MM.1S (cell line): ENCODE measurements around the gene PTPRF.
A peak's percentile ranks its signal among the peaks of the same experiment; 100 is the strongest.
"Not testable (repeated sequence)": the region's sequence is repeated elsewhere in the genome, so short reads cannot be mapped to it uniquely, and the experiment has no call there.

Experiments
- DNase-seq: peaks from one replicate; pipeline ENCODE4 v3.0.0-alpha.2; 2015
- H2AFZ ChIP-seq: fragments of 300-600 bp; sonication (generic); 2 replicates; pipeline ENCODE4 v1.6.0; 2016; ENCODE audit warnings: antibody characterized with exemption, low read length
- H3F3A ChIP-seq: fragments of 300-600 bp; sonication (generic); 2 replicates; pipeline ENCODE4 v1.6.1; 2016; ENCODE audit warnings: mild to moderate bottlenecking, antibody characterized with exemption, low read length, moderate library complexity, mixed read lengths; ENCODE audit not compliant: insufficient read depth
- H3K27ac ChIP-seq: fragments of 300-600 bp; sonication (generic); 2 replicates; pipeline ENCODE4 v1.5.1; 2016; ENCODE audit warnings: mild to moderate bottlenecking, low read length
- H3K27me3 ChIP-seq: fragments of 300-600 bp; sonication (generic); replicated peaks from 2 replicates; pipeline ENCODE4 v1.6.0; 2016; ENCODE audit warnings: low read length; ENCODE audit not compliant: insufficient read depth
- H3K36me3 ChIP-seq: fragments of 300-600 bp; sonication (generic); replicated peaks from 2 replicates; pipeline ENCODE4 v1.6.1; 2016; ENCODE audit warnings: mild to moderate bottlenecking, low read length, mixed read lengths; ENCODE audit not compliant: insufficient read depth
- H3K4me1 ChIP-seq: fragments of 300-600 bp; sonication (generic); 2 replicates; pipeline ENCODE4 v1.6.1; 2016; ENCODE audit warnings: low read length, mixed read lengths
- H3K4me2 ChIP-seq: fragments of 300-600 bp; sonication (generic); 2 replicates; pipeline ENCODE4 v1.6.0; 2016; ENCODE audit warnings: low read depth, low read length
- H3K4me3 ChIP-seq: fragments of 300-600 bp; sonication (generic); 2 replicates; pipeline ENCODE4 v1.5.1; 2016; ENCODE audit warnings: low read length, mixed read lengths
- H3K79me2 ChIP-seq: fragments of 300-600 bp; sonication (generic); 2 replicates; pipeline ENCODE4 v1.6.1; 2016; ENCODE audit warnings: mixed run types, low read length, mixed read lengths
- H3K9ac ChIP-seq: fragments of 300-600 bp; sonication (generic); 2 replicates; pipeline ENCODE4 v1.6.1; 2016; ENCODE audit warnings: low read length, mixed read lengths
- H3K9me2 ChIP-seq: fragments of 300-600 bp; sonication (generic); replicated peaks from 2 replicates; pipeline ENCODE4 v1.6.1; 2016; ENCODE audit warnings: mild to moderate bottlenecking, low read length, mixed read lengths; ENCODE audit not compliant: insufficient read depth
- H3K9me3 ChIP-seq: fragments of 300-600 bp; sonication (generic); replicated peaks from 2 replicates; pipeline ENCODE4 v1.6.1; 2016; ENCODE audit warnings: mild to moderate bottlenecking, low read length, mixed read lengths; ENCODE audit not compliant: insufficient read depth
- H4K20me1 ChIP-seq: fragments of 300-600 bp; sonication (generic); 2 replicates; pipeline ENCODE4 v1.6.1; 2016; ENCODE audit warnings: mild to moderate bottlenecking, low read length, moderate library complexity, mixed read lengths; ENCODE audit not compliant: insufficient read depth
- CTCF ChIP-seq: fragments of 300-600 bp; sonication (generic); IDR thresholded peaks from 2 replicates; pipeline ENCODE4 v1.5.1; 2016; ENCODE audit warnings: antibody characterized with exemption, low read length, mixed read lengths
- EZH2 ChIP-seq: fragments of 300-600 bp; sonication (generic); optimal IDR thresholded peaks from 2 replicates; pipeline ENCODE3; 2017; ENCODE audit warnings: low read depth, mild to moderate bottlenecking, antibody characterized with exemption, low read length, mixed read lengths
- EZH2phosphoT487 ChIP-seq: fragments of 300-600 bp; sonication (generic); IDR thresholded peaks from 2 replicates; pipeline ENCODE4 v1.6.1; 2018; ENCODE audit warnings: antibody characterized with exemption, low read length

Gene PTPRF

GRCh38 chr1:43639976-43640794, 109.5 kb downstream of the PTPRF start:
- no peaks in the 10 kb centered on the region for H3K27me3 ChIP-seq
- H3K79me2 ChIP-seq, result no peaks in the 10 kb centered on the region
- no peak overlapping the region for H3K4me3 ChIP-seq
- H3K9ac ChIP-seq, result no peak overlapping the region
- H3F3A ChIP-seq, result peaks cover 2% of the 10 kb centered on the region
- DNase-seq, result no peak
- H3K9me3 ChIP-seq, result no peaks in the 10 kb centered on the region
- H2AFZ ChIP-seq, result no peak overlapping the region
- no peaks in the 10 kb centered on the region for H3K36me3 ChIP-seq
- H4K20me1 ChIP-seq, result no peaks in the 10 kb centered on the region
- H3K27ac ChIP-seq, result no peak overlapping the region
- TF ChIP-seq EZH2, result no peak
- no peak for TF ChIP-seq EZH2phosphoT487
- no peak for TF ChIP-seq CTCF
- H3K9me2 ChIP-seq, result no peaks in the 10 kb centered on the region
- H3K4me2 ChIP-seq, result no peak overlapping the region
- H3K4me1 ChIP-seq, result peaks cover 5% of the 10 kb centered on the region

DNA sequence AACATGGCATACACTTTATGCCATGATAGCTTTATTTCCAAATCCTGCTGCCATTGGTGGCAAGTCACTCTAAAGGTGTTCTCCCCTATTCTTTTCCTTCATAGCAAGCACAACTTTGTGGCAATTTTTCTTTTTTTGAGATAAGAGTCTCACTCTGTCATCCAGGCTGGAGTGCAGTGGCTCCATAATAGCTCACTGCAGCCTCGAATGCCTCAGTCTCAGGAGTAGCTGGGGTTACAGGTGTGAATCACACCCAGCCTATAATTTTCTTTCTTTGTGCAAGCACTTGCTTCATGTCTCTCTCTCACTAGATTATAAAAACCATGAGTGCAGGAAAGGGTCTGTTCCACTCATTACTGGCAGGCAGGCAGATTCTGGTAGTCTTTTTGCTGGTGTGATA, 113.9 kb downstream of the PTPRF start:
- DNase-seq, result no peak
- TF ChIP-seq EZH2 (no peak), EZH2phosphoT487 (no peak), CTCF (no peak)
- no peaks in the 10 kb centered on the region for H3K36me3 ChIP-seq
- H3K4me3 ChIP-seq, result no peak overlapping the region
- peaks cover 12% of the 10 kb centered on the region for H3F3A ChIP-seq
- H3K4me2 ChIP-seq, result no peak overlapping the region
- H3K9ac ChIP-seq, result no peak overlapping the region
- no peak overlapping the region for H3K27ac ChIP-seq
- no peaks in the 10 kb centered on the region for H3K9me2 ChIP-seq
- no peaks in the 10 kb centered on the region for H4K20me1 ChIP-seq
- 0 out of 2 replicates have a peak, but pooled peaks cover 4% of the 10 kb centered on the region for H3K27me3 ChIP-seq
- H3K9me3 ChIP-seq, result no peaks in the 10 kb centered on the region
- H3K4me1 ChIP-seq, result peaks cover 10% of the 10 kb centered on the region
- H3K79me2 ChIP-seq, result no peaks in the 10 kb centered on the region
- no peak overlapping the region for H2AFZ ChIP-seq

GRCh38 chr1:43645461-43645860, 114.8 kb downstream of the PTPRF start:
- H3K9me3 ChIP-seq, result no peaks in the 10 kb centered on the region
- peak overlapping the region; percentile 38; the same call in 1 of the 2 replicates for H3K27ac ChIP-seq
- 0 out of 2 replicates have a peak overlapping the region, but pooled peaks have one; percentile 57 for H3K4me3 ChIP-seq
- peaks cover 10% of the 10 kb centered on the region for H3K4me1 ChIP-seq
- no peak for DNase-seq
- H3F3A ChIP-seq, result peaks cover 12% of the 10 kb centered on the region
- H3K79me2 ChIP-seq, result peaks cover 2% of the 10 kb centered on the region
- peak overlapping the region; percentile 48; the same call in 1 of the 2 replicates for H3K9ac ChIP-seq
- no peaks in the 10 kb centered on the region for H4K20me1 ChIP-seq
- TF ChIP-seq EZH2phosphoT487 (no peak), CTCF (no peak), EZH2 (no peak)
- H2AFZ ChIP-seq, result peak overlapping the region; percentile 81
- H3K27me3 ChIP-seq, result 0 out of 2 replicates have a peak, but pooled peaks cover 4% of the 10 kb centered on the region
- no peaks in the 10 kb centered on the region for H3K9me2 ChIP-seq
- H3K36me3 ChIP-seq, result no peaks in the 10 kb centered on the region
- peak overlapping the region; percentile 64 for H3K4me2 ChIP-seq

DNA sequence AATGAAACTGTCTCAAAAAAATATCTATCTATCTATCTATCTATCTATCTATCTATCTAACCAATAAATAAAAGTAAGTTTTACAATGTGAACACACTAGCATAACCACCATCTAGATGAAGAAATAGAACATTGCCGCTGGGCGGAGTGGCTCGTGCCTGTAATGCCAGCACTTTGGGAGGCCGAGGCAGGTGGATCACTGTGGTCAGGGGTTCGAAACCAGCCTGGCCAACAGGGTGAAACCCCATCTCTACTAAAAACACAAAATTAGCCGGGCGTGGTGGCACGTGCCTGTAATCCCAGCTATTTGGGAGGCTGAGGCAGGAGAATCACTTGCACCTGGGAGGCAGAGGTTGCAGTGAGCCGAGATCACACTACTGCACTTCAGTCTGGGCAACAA, 116.6 kb downstream of the PTPRF start:
- not testable (repeated sequence) for H2AFZ ChIP-seq, H4K20me1 ChIP-seq, DNase-seq, H3K9ac ChIP-seq, H3K9me2 ChIP-seq, H3K27ac ChIP-seq, H3K27me3 ChIP-seq, H3K36me3 ChIP-seq, H3K4me2 ChIP-seq, H3K4me3 ChIP-seq, H3K9me3 ChIP-seq, H3K4me1 ChIP-seq
- Histone ChIP-seq H3K79me2 (peaks cover 21% of the 10 kb centered on the region), H3F3A (peaks cover 21% of the 10 kb centered on the region)
